ENCODE measurements around the gene ASPDH. TPM values are rescaled to one million over a fixed set of nuclear protein-coding genes. Genes with fewer than 3 reads are reported as not detected.

Gene ASPDH
- total RNA-seq, 1 experiment from 2014 or later = not detected

DNA sequence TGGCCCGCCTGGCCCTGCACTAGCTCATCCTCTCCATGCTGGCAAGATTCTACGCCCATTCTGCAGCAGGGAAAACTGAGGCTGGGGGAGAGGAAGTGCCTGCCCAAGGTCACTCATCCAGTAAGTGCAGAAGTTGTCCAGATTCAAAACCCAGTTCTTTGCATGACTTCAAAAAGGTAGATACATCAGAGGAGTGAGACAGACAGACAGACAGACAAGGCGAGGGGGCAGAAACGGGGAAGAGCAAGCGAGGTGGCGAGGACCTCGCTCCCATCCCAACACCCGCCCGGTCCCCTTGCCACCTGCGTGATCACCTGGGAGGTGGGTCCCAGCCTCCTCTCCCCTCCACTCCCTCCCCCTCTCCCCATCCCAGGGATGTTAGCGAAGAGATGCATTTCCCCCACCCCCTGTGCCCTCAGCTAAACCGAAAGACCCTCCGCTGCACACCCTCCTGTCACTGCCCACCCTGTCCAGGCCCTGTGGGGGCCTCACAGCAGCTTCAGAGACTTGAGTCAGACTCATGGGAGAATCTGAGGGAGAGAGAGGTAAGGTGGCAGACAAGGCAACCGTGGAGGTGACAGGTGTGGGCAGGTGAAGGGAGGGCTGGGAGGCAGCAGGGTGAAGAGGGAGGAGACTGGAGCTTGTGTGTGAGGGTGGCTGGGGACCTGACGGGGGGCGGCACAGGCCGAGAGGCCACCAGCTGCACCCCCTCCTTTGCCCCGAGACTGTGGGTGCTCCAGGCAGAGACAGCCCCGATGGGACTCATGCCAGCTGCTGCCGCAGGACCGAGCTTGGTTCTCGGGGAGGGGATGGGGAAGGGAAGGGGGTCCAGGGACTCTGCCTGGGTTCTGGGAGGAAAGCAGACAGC, 35.6 kb upstream of the ASPDH start (continued):
- no peak for TF ChIP-seq AR (CRISPR knock-in tag; IDR thresholded peaks at IDR 0.05)
- no peak for TF ChIP-seq NFATC4 (CRISPR knock-in tag; IDR thresholded peaks at IDR 0.05)
- no peak for TF ChIP-seq GTF2I (CRISPR knock-in tag; conservative IDR thresholded peaks at IDR 0.05)
- no peak for TF ChIP-seq CBFB (CRISPR knock-in tag; IDR thresholded peaks at IDR 0.05; ENCODE audit: low read depth)
- no peak for TF ChIP-seq MLX (CRISPR knock-in tag; IDR thresholded peaks at IDR 0.05)
- no peak for TF ChIP-seq GABPB1 (CRISPR knock-in tag; IDR thresholded peaks at IDR 0.05)
- no peak for TF ChIP-seq SMAD3 (CRISPR knock-in tag; IDR thresholded peaks at IDR 0.05; ENCODE audit: borderline replicate concordance)
- no peak for TF ChIP-seq ZNF425 (CRISPR knock-in tag; conservative IDR thresholded peaks at IDR 0.05)
- TF ChIP-seq CDX4 (CRISPR knock-in tag; IDR thresholded peaks at IDR 0.05; ENCODE audit: borderline replicate concordance) = no peak

- POLR2A ChIA-PET = no interaction called here
- ATAC-seq = no peak
- TF ChIP-seq TEAD1 (CRISPR knock-in tag; IDR thresholded peaks at IDR 0.05) = no peak
- no peak for TF ChIP-seq IRF1 (CRISPR knock-in tag; IDR thresholded peaks at IDR 0.05)
- no peak for TF ChIP-seq ESRRA (CRISPR knock-in tag; IDR thresholded peaks at IDR 0.05; ENCODE audit: borderline replicate concordance)
- TF ChIP-seq ZNF232 (CRISPR knock-in tag; IDR thresholded peaks at IDR 0.05) = no peak
- TF ChIP-seq, protein P1, sequence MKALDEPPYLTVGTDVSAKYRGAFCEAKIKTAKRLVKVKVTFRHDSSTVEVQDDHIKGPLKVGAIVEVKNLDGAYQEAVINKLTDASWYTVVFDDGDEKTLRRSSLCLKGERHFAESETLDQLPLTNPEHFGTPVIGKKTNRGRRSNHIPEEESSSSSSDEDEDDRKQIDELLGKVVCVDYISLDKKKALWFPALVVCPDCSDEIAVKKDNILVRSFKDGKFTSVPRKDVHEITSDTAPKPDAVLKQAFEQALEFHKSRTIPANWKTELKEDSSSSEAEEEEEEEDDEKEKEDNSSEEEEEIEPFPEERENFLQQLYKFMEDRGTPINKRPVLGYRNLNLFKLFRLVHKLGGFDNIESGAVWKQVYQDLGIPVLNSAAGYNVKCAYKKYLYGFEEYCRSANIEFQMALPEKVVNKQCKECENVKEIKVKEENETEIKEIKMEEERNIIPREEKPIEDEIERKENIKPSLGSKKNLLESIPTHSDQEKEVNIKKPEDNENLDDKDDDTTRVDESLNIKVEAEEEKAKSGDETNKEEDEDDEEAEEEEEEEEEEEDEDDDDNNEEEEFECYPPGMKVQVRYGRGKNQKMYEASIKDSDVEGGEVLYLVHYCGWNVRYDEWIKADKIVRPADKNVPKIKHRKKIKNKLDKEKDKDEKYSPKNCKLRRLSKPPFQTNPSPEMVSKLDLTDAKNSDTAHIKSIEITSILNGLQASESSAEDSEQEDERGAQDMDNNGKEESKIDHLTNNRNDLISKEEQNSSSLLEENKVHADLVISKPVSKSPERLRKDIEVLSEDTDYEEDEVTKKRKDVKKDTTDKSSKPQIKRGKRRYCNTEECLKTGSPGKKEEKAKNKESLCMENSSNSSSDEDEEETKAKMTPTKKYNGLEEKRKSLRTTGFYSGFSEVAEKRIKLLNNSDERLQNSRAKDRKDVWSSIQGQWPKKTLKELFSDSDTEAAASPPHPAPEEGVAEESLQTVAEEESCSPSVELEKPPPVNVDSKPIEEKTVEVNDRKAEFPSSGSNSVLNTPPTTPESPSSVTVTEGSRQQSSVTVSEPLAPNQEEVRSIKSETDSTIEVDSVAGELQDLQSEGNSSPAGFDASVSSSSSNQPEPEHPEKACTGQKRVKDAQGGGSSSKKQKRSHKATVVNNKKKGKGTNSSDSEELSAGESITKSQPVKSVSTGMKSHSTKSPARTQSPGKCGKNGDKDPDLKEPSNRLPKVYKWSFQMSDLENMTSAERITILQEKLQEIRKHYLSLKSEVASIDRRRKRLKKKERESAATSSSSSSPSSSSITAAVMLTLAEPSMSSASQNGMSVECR (CRISPR knock-in tag; IDR thresholded peaks at IDR 0.05; ENCODE audit: borderline replicate concordance) = no peak
- TF ChIP-seq ZNF416 (CRISPR knock-in tag; IDR thresholded peaks at IDR 0.05) = no peak
- TF ChIP-seq CREM (CRISPR knock-in tag; IDR thresholded peaks at IDR 0.05) = no peak
- TF ChIP-seq, protein P2, sequence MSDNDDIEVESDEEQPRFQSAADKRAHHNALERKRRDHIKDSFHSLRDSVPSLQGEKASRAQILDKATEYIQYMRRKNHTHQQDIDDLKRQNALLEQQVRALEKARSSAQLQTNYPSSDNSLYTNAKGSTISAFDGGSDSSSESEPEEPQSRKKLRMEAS (CRISPR knock-in tag; IDR thresholded peaks at IDR 0.05) = no peak
- no peak for TF ChIP-seq EMX1 (CRISPR knock-in tag; IDR thresholded peaks at IDR 0.05)
- TF ChIP-seq, protein P3, sequence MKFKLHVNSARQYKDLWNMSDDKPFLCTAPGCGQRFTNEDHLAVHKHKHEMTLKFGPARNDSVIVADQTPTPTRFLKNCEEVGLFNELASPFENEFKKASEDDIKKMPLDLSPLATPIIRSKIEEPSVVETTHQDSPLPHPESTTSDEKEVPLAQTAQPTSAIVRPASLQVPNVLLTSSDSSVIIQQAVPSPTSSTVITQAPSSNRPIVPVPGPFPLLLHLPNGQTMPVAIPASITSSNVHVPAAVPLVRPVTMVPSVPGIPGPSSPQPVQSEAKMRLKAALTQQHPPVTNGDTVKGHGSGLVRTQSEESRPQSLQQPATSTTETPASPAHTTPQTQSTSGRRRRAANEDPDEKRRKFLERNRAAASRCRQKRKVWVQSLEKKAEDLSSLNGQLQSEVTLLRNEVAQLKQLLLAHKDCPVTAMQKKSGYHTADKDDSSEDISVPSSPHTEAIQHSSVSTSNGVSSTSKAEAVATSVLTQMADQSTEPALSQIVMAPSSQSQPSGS (CRISPR knock-in tag; IDR thresholded peaks at IDR 0.05; ENCODE audit: borderline replicate concordance, low read depth) = no peak
- no peak for TF ChIP-seq HMGA2 (CRISPR knock-in tag; IDR thresholded peaks at IDR 0.05)
- TF ChIP-seq SMAD4 (CRISPR knock-in tag; IDR thresholded peaks at IDR 0.05) = no peak
These were observed 34.7 kb upstream of the ASPDH start for GRCh38 chr19:50548191-50549058.

More at GRCh38 chr19:50548191-50549058, 34.7 kb upstream of the ASPDH start:
- H3K4me1 Mint-ChIP-seq = peaks cover 19% of the 10 kb centered on the region
- no peaks in the 10 kb centered on the region for H3K36me3 Mint-ChIP-seq
- H3K4me3 Mint-ChIP-seq = no peak overlapping the region
- no peak overlapping the region for H3K27ac Mint-ChIP-seq
- H3K9me3 Mint-ChIP-seq = no peaks in the 10 kb centered on the region
- DNase-seq (ENCODE audit: low spot score) = no peak
- CTCF ChIA-PET = interaction anchor here (0.9 to 2.0 kb wide), 4 partner anchors 8 to 11 kb away, joined by 5 to 22 read pairs (median 14); no protein-coding TSS in a partner anchor
- peaks cover 38% of the 10 kb centered on the region for H3K27me3 Mint-ChIP-seq (ENCODE audit: low read depth)

All from WTC11 (cell line).